Measurements from ENCODE around the gene HOXC10.

Gene HOXC10

DNA sequence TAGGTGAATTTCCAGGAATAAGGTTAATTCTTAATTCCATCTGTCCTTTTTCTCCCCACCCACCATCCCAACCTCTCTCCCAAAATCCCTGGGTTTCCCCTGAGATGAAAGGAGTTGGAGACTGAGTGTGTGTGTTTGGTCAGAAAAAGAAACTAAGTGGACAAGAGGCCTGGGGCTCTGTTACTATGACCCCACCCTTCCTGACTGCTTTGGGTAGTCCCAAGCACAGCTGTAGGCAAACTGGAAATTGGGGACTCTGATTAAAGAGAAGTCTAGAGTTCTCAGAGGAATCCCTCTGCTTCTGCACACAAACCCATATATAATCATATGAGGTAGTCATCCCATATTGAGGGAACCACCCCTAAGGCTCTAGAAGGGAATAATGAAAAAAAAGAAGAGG lies 37.2 kb upstream of the HOXC10 start:
- H3K4me2 ChIP-seq (ENCODE audit: low read depth, low read length, poor library complexity, severe bottlenecking), result no peak overlapping the region
- H2AFZ ChIP-seq (ENCODE audit: low read length), result no peak overlapping the region
- H3K36me3 ChIP-seq (ENCODE audit: insufficient read depth, low read length), result no peaks in the 10 kb centered on the region
- no peaks in the 10 kb centered on the region for H4K20me1 ChIP-seq (ENCODE audit: insufficient read depth, low read length, poor library complexity, severe bottlenecking)
- no peak overlapping the region for H3K4me3 ChIP-seq (ENCODE audit: low read length, poor library complexity, severe bottlenecking)
- H3F3A ChIP-seq (ENCODE audit: low read depth), result no peaks in the 10 kb centered on the region
- no peaks in the 10 kb centered on the region for H3K9me3 ChIP-seq (ENCODE audit: insufficient read depth, low read depth, low read length)
- no peaks in the 10 kb centered on the region for H3K9me2 ChIP-seq (replicated peaks; ENCODE audit: low read depth, low read length)
- no peaks in the 10 kb centered on the region for H3K79me2 ChIP-seq (ENCODE audit: insufficient read depth, low read length)
- H3K4me1 ChIP-seq (ENCODE audit: insufficient read depth, low read length, poor library complexity, severe bottlenecking), result no peaks in the 10 kb centered on the region
- H3K9ac ChIP-seq (ENCODE audit: low read depth, low read length, poor library complexity, severe bottlenecking), result no peak overlapping the region
- TF ChIP-seq, protein P1, sequence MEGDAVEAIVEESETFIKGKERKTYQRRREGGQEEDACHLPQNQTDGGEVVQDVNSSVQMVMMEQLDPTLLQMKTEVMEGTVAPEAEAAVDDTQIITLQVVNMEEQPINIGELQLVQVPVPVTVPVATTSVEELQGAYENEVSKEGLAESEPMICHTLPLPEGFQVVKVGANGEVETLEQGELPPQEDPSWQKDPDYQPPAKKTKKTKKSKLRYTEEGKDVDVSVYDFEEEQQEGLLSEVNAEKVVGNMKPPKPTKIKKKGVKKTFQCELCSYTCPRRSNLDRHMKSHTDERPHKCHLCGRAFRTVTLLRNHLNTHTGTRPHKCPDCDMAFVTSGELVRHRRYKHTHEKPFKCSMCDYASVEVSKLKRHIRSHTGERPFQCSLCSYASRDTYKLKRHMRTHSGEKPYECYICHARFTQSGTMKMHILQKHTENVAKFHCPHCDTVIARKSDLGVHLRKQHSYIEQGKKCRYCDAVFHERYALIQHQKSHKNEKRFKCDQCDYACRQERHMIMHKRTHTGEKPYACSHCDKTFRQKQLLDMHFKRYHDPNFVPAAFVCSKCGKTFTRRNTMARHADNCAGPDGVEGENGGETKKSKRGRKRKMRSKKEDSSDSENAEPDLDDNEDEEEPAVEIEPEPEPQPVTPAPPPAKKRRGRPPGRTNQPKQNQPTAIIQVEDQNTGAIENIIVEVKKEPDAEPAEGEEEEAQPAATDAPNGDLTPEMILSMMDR (conservative IDR thresholded peaks at IDR 0.05; ENCODE audit: low read length), result no peak
- no peak for TF ChIP-seq EZH2phosphoT487 (IDR thresholded peaks at IDR 0.05; ENCODE audit: borderline replicate concordance)
- no peaks in the 10 kb centered on the region for H3K27me3 ChIP-seq (ENCODE audit: insufficient read depth, low read length, poor library complexity, severe bottlenecking)

DNA sequence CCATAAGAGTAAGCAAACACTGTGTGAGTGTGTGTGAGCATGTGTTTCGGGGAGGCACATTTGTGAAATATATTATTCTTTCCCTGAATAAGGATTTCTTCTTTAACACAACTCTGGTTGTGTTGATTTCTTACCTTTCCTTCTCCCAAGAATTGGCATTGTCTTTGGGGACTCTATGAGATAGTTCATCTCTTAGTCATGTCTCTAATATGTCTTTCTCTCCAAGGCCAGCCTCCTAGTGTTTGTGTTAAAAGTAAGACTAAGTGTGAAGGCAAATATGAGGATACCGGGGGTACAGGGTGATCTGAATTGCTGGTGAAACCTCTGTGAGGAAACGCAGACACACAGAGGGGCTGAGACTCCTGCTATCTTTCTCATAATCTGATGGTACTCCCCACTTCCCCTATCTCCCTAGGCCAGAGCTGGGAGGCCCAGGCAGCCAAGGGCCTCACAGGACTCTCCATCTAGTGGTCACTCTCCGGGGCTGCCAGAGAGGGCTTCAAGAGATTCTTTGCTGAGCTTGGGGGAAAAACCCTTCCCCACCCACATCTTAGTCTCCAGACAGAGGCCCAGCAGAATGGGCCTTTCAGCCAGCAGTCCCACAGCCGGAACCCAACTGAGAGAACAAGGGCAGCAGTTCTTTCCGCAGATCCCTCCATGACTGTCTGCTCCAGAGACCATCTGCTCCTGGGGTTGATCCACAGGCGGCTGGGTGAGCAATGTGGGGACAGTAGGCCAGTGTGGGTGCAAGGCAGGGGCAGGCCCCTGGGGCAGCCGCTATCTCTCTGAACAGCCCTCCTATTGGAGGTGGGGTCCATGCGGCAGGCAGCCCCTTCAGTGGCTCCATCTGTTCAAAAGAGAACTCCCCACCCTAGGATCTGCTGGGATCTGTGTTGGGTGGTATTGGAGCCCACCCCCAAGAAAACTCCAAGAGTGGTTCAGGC lies 36.0 kb upstream of the HOXC10 start:
- Histone ChIP-seq H3K9ac (ENCODE audit: low read depth, low read length, poor library complexity, severe bottlenecking) (no peak overlapping the region), H2AFZ (ENCODE audit: low read length) (no peak overlapping the region), H3K4me1 (ENCODE audit: insufficient read depth, low read length, poor library complexity, severe bottlenecking) (no peaks in the 10 kb centered on the region), H3K9me2 (replicated peaks; ENCODE audit: low read depth, low read length) (no peaks in the 10 kb centered on the region), H3K27me3 (ENCODE audit: insufficient read depth, low read length, poor library complexity, severe bottlenecking) (no peaks in the 10 kb centered on the region), H3K36me3 (ENCODE audit: insufficient read depth, low read length) (no peaks in the 10 kb centered on the region), H3K79me2 (ENCODE audit: insufficient read depth, low read length) (no peaks in the 10 kb centered on the region), H3K4me3 (ENCODE audit: low read length, poor library complexity, severe bottlenecking) (no peak overlapping the region), H3K4me2 (ENCODE audit: low read depth, low read length, poor library complexity, severe bottlenecking) (no peak overlapping the region), H3K9me3 (ENCODE audit: insufficient read depth, low read depth, low read length) (no peaks in the 10 kb centered on the region), H3F3A (ENCODE audit: low read depth) (no peaks in the 10 kb centered on the region), H4K20me1 (ENCODE audit: insufficient read depth, low read length, poor library complexity, severe bottlenecking) (no peaks in the 10 kb centered on the region)
- TF ChIP-seq, protein P1 (conservative IDR thresholded peaks at IDR 0.05; ENCODE audit: low read length), result no peak; the same call in 1 of the 2 replicates
- TF ChIP-seq EZH2phosphoT487 (IDR thresholded peaks at IDR 0.05; ENCODE audit: borderline replicate concordance), result no peak

GRCh38 chr12:53949631-53950436 lies 35.1 kb upstream of the HOXC10 start:
- H3K36me3 ChIP-seq (ENCODE audit: insufficient read depth, low read length), result no peaks in the 10 kb centered on the region
- no peaks in the 10 kb centered on the region for H3F3A ChIP-seq (ENCODE audit: low read depth)
- H3K9me2 ChIP-seq (replicated peaks; ENCODE audit: low read depth, low read length), result no peaks in the 10 kb centered on the region
- H3K9me3 ChIP-seq (ENCODE audit: insufficient read depth, low read depth, low read length), result no peaks in the 10 kb centered on the region
- no peak overlapping the region for H3K9ac ChIP-seq (ENCODE audit: low read depth, low read length, poor library complexity, severe bottlenecking)
- H3K4me2 ChIP-seq (ENCODE audit: low read depth, low read length, poor library complexity, severe bottlenecking), result no peak overlapping the region
- H3K4me1 ChIP-seq (ENCODE audit: insufficient read depth, low read length, poor library complexity, severe bottlenecking), result no peaks in the 10 kb centered on the region
- no peak overlapping the region for H2AFZ ChIP-seq (ENCODE audit: low read length)
- H3K4me3 ChIP-seq (ENCODE audit: low read length, poor library complexity, severe bottlenecking), result no peak overlapping the region
- TF ChIP-seq EZH2phosphoT487 (IDR thresholded peaks at IDR 0.05; ENCODE audit: borderline replicate concordance), result no peak
- TF ChIP-seq, protein P1 (conservative IDR thresholded peaks at IDR 0.05; ENCODE audit: low read length), result no peak
- no peaks in the 10 kb centered on the region for H3K27me3 ChIP-seq (ENCODE audit: insufficient read depth, low read length, poor library complexity, severe bottlenecking)
- H3K79me2 ChIP-seq (ENCODE audit: insufficient read depth, low read length), result no peaks in the 10 kb centered on the region
- no peaks in the 10 kb centered on the region for H4K20me1 ChIP-seq (ENCODE audit: insufficient read depth, low read length, poor library complexity, severe bottlenecking)

Data from Loucy (cell line).